ENCODE data around the gene VEGFC. TPM values are rescaled to one million over a fixed set of nuclear protein-coding genes. Genes with fewer than 3 reads are reported as not detected.

The VEGFC gene
- 11.1 to 25.2 TPM (median 13.5 TPM) in 3 replicates for total RNA-seq
- long read RNA-seq, transcript VEGFC-202 (7 exons, 2,064 nt), result major isoform, 10 of 11 reads
- long read RNA-seq, partial matches to known transcripts, result 1 of 11 reads
- long read RNA-seq, other reads (novel, unspliced or antisense), result 0 of 11 reads

GRCh38 chr4:176792326-176793059, at the start of gene VEGFC:
Gene VEGFC, minus strand, starts transcription at chr4:176792922. Its CDS starts 611 bp downstream, at chr4:176792311.
- no peaks in the 10 kb centered on the region for H3K27me3 Mint-ChIP-seq (ENCODE audit: low read depth)
- TF ChIP-seq CTCF (IDR thresholded peaks at IDR 0.05), result peak; percentile 55
- H3K4me3 Mint-ChIP-seq (ENCODE audit: unreplicated experiment), result peak within 1 kb of the TSS; percentile 85
- H3K27ac Mint-ChIP-seq (ENCODE audit: unreplicated experiment), result peak within 1 kb of the TSS; percentile 83
- peaks cover 42% of the 10 kb centered on the region for H3K4me1 Mint-ChIP-seq (ENCODE audit: low read depth)
- DNase-seq (ENCODE audit: low spot score), result peak; percentile 68
- H3K9me3 Mint-ChIP-seq (ENCODE audit: low read depth), result no peaks in the 10 kb centered on the region
- no peaks in the 10 kb centered on the region for H3K36me3 Mint-ChIP-seq (ENCODE audit: low read depth)

GRCh38 chr4:176841711-176842112, 49.0 kb upstream of the VEGFC start:
- H3K4me3 Mint-ChIP-seq (ENCODE audit: unreplicated experiment), result no peak overlapping the region
- peaks cover 5% of the 10 kb centered on the region for H3K36me3 Mint-ChIP-seq (ENCODE audit: low read depth)
- H3K4me1 Mint-ChIP-seq (ENCODE audit: low read depth), result peaks cover 51% of the 10 kb centered on the region
- H3K9me3 Mint-ChIP-seq (ENCODE audit: low read depth), result peaks cover 17% of the 10 kb centered on the region
- H3K27me3 Mint-ChIP-seq (ENCODE audit: low read depth), result no peaks in the 10 kb centered on the region
- peak overlapping the region; percentile 59 for H3K27ac Mint-ChIP-seq (ENCODE audit: unreplicated experiment)
- DNase-seq (ENCODE audit: low spot score), result no peak
- TF ChIP-seq CTCF (IDR thresholded peaks at IDR 0.05), result no peak

- Mint-ChIP-seq H3K9me3 (ENCODE audit: low read depth) (peaks cover 4% of the 10 kb centered on the region), H3K27ac (ENCODE audit: unreplicated experiment) (no peak overlapping the region), H3K4me3 (ENCODE audit: unreplicated experiment) (no peak overlapping the region), H3K27me3 (ENCODE audit: low read depth) (no peaks in the 10 kb centered on the region), H3K36me3 (ENCODE audit: low read depth) (peaks cover 1% of the 10 kb centered on the region), H3K4me1 (ENCODE audit: low read depth) (peaks cover 52% of the 10 kb centered on the region)
- DNase-seq (ENCODE audit: low spot score), result no peak
- no peak for TF ChIP-seq CTCF (IDR thresholded peaks at IDR 0.05)
Measured at GRCh38 chr4:176840166-176840565, 47.4 kb upstream of the VEGFC start.

GRCh38 chr4:176839656-176840055, 46.9 kb upstream of the VEGFC start:
- peaks cover 3% of the 10 kb centered on the region for H3K9me3 Mint-ChIP-seq (ENCODE audit: low read depth)
- TF ChIP-seq CTCF (IDR thresholded peaks at IDR 0.05), result no peak
- no peak for DNase-seq (ENCODE audit: low spot score)
- H3K27me3 Mint-ChIP-seq (ENCODE audit: low read depth), result no peaks in the 10 kb centered on the region
- no peak overlapping the region for H3K4me3 Mint-ChIP-seq (ENCODE audit: unreplicated experiment)
- H3K36me3 Mint-ChIP-seq (ENCODE audit: low read depth), result peaks cover 1% of the 10 kb centered on the region
- H3K27ac Mint-ChIP-seq (ENCODE audit: unreplicated experiment), result peak overlapping the region; percentile 61
- peaks cover 51% of the 10 kb centered on the region for H3K4me1 Mint-ChIP-seq (ENCODE audit: low read depth)

GRCh38 chr4:176838601-176839433, 46.1 kb upstream of the VEGFC start:
- Mint-ChIP-seq H3K4me1 (ENCODE audit: low read depth) (peaks cover 43% of the 10 kb centered on the region), H3K9me3 (ENCODE audit: low read depth) (no peaks in the 10 kb centered on the region), H3K4me3 (ENCODE audit: unreplicated experiment) (no peak overlapping the region), H3K36me3 (ENCODE audit: low read depth) (no peaks in the 10 kb centered on the region), H3K27me3 (ENCODE audit: low read depth) (no peaks in the 10 kb centered on the region), H3K27ac (ENCODE audit: unreplicated experiment) (peak overlapping the region; percentile 61)
- no peak for TF ChIP-seq CTCF (IDR thresholded peaks at IDR 0.05)
- no peak for DNase-seq (ENCODE audit: low spot score)

Data from chondrocyte (in vitro differentiated cells).